GM19438 (cell line): ENCODE data around the gene ARHGAP25.

ENCODE experiments used
- ATAC-seq: cut with Tn5 transposase; IDR thresholded peaks from one replicate; pipeline ENCODE4 v1.9.1; 2021; ENCODE audit warnings: low read depth; ENCODE audit not compliant: unreplicated experiment

Gene ARHGAP25

GRCh38 chr2:68765739-68766375, 31.2 kb downstream of the ARHGAP25 start:
- ATAC-seq, result no peak

GRCh38 chr2:68766376-68766845, 31.8 kb downstream of the ARHGAP25 start:
- peak; percentile 53 for ATAC-seq

GRCh38 chr2:68767031-68767961, 32.7 kb downstream of the ARHGAP25 start:
- ATAC-seq, result peak; percentile 53

GRCh38 chr2:68767996-68768395, 33.4 kb downstream of the ARHGAP25 start:
- no peak for ATAC-seq

GRCh38 chr2:68768461-68768860, 33.9 kb downstream of the ARHGAP25 start:
- ATAC-seq, result no peak

- no peak for ATAC-seq
Observed at GRCh38 chr2:68768951-68769350, 34.3 kb downstream of the ARHGAP25 start.

- no peak for ATAC-seq
Observed at GRCh38 chr2:68769586-68770270, 35.1 kb downstream of the ARHGAP25 start.

GRCh38 chr2:68770271-68771111, 35.9 kb downstream of the ARHGAP25 start:
- no peak for ATAC-seq

GRCh38 chr2:68771211-68771751, 36.7 kb downstream of the ARHGAP25 start:
- ATAC-seq, result no peak

- no peak for ATAC-seq
Observed at GRCh38 chr2:68772109-68772508, 37.5 kb downstream of the ARHGAP25 start.

- ATAC-seq, result peak; percentile 97
Observed at GRCh38 chr2:68774569-68775271, 40.1 kb downstream of the ARHGAP25 start.

GRCh38 chr2:68775272-68775842, 40.7 kb downstream of the ARHGAP25 start:
- peak; percentile 6 for ATAC-seq

GRCh38 chr2:68776124-68776523, 41.5 kb downstream of the ARHGAP25 start:
- ATAC-seq, result no peak

GRCh38 chr2:68779595-68779994, 45.0 kb downstream of the ARHGAP25 start:
- ATAC-seq, result no peak

GRCh38 chr2:68784188-68784587, 49.6 kb downstream of the ARHGAP25 start:
- ATAC-seq, result no peak

- ATAC-seq, result no peak
Observed at GRCh38 chr2:68784915-68785314, 50.3 kb downstream of the ARHGAP25 start.

GRCh38 chr2:68787356-68787755, 52.7 kb downstream of the ARHGAP25 start:
- ATAC-seq, result no peak

GRCh38 chr2:68789603-68790002, 55.0 kb downstream of the ARHGAP25 start:
- ATAC-seq, result peak; percentile 100

- no peak for ATAC-seq
Observed at GRCh38 chr2:68790600-68790999, 56.0 kb downstream of the ARHGAP25 start.
